DND-41 (cell line): Measurements from ENCODE around the gene COL8A1.

Source experiments
- EZH2 ChIP-seq: IDR thresholded peaks from 3 replicates; pipeline ENCODE4 v1.6.1; 2012; ENCODE audit warnings: borderline replicate concordance, low read depth, mild to moderate bottlenecking, moderate library complexity, low read length, inconsistent platforms; ENCODE audit not compliant: severe bottlenecking
- TF ChIP-seq, protein P1 (sequence below): IDR thresholded peaks from 2 replicates; pipeline ENCODE4 v1.5.1; 2012; ENCODE audit warnings: borderline replicate concordance, low read length, moderate library complexity, mild to moderate bottlenecking; ENCODE audit not compliant: poor library complexity, severe bottlenecking; ENCODE audit errors: extremely low read depth

DNA sequence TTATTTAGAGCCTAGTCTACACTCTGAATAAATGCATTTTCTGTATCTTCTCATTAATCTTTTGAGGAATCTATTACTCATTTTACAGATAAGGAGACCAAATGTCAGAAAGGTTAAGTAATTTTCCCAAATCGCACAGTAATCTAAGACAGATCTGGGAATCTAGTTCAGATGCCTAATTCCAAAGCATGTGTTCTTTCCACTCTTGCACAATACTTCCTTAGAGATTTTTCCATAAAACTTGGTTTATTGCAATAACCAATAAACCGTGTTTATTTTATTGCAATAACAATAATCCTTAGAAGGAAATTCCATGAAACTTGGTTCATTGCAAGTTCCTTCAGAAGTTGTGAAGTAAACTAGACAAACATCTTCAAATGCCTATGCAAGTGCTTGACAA is 17.4 kb upstream of the COL8A1 start:
- TF ChIP-seq, protein P1, sequence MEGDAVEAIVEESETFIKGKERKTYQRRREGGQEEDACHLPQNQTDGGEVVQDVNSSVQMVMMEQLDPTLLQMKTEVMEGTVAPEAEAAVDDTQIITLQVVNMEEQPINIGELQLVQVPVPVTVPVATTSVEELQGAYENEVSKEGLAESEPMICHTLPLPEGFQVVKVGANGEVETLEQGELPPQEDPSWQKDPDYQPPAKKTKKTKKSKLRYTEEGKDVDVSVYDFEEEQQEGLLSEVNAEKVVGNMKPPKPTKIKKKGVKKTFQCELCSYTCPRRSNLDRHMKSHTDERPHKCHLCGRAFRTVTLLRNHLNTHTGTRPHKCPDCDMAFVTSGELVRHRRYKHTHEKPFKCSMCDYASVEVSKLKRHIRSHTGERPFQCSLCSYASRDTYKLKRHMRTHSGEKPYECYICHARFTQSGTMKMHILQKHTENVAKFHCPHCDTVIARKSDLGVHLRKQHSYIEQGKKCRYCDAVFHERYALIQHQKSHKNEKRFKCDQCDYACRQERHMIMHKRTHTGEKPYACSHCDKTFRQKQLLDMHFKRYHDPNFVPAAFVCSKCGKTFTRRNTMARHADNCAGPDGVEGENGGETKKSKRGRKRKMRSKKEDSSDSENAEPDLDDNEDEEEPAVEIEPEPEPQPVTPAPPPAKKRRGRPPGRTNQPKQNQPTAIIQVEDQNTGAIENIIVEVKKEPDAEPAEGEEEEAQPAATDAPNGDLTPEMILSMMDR = no peak
- TF ChIP-seq EZH2 = no peak
